Measurements from ENCODE around the gene DNPH1. TPM values are rescaled to one million over a fixed set of nuclear protein-coding genes. Genes with fewer than 3 reads are reported as not detected.

Gene DNPH1
- total and polyA plus RNA-seq, 12 donors, result 33.7 to 229 (median 121) TPM

DNA sequence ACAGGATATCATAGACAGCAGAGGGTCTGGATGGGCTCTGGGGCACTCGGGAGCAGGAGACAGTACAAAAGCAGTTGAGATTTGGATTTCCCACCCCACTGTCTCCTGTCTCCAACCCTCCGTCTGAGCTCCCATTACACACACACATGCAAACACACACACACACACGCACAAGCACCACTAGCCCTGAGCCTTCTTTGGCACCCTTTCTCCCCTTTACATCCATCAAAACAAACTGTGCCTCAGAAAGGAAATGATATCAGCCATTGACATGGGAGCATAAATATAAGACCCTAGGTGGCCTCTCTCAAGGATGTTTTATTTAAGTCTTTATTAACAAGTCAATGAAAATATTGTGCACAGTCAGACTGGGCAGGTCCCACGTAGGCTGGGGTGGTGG lies 31.5 kb upstream of the DNPH1 start:
- 80 to 90% (median 82%) methylated on average over 4 of the region's 4 CpGs for WGBS, 4 donors
- no peak for TF ChIP-seq POLR2A (IDR thresholded peaks at IDR 0.05)
- TF ChIP-seq, protein P1, sequence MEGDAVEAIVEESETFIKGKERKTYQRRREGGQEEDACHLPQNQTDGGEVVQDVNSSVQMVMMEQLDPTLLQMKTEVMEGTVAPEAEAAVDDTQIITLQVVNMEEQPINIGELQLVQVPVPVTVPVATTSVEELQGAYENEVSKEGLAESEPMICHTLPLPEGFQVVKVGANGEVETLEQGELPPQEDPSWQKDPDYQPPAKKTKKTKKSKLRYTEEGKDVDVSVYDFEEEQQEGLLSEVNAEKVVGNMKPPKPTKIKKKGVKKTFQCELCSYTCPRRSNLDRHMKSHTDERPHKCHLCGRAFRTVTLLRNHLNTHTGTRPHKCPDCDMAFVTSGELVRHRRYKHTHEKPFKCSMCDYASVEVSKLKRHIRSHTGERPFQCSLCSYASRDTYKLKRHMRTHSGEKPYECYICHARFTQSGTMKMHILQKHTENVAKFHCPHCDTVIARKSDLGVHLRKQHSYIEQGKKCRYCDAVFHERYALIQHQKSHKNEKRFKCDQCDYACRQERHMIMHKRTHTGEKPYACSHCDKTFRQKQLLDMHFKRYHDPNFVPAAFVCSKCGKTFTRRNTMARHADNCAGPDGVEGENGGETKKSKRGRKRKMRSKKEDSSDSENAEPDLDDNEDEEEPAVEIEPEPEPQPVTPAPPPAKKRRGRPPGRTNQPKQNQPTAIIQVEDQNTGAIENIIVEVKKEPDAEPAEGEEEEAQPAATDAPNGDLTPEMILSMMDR (IDR thresholded peaks at IDR 0.05), result no peak
- H3K36me3 ChIP-seq (replicated peaks in 1 of 2), result no peaks in the 10 kb centered on the region
- no peak overlapping the region for H3K27ac ChIP-seq
- H3K27me3 ChIP-seq, result no peaks in the 10 kb centered on the region
- no peak for DNase-seq
- intact Hi-C loops (cut with DNase I), result no loop called here
- no peaks in the 10 kb centered on the region for H3K4me1 ChIP-seq (replicated peaks in 1 of 2)
- no peak overlapping the region for H3K4me3 ChIP-seq
- no peaks in the 10 kb centered on the region for H3K9me3 ChIP-seq (replicated peaks in 1 of 3)

DNA sequence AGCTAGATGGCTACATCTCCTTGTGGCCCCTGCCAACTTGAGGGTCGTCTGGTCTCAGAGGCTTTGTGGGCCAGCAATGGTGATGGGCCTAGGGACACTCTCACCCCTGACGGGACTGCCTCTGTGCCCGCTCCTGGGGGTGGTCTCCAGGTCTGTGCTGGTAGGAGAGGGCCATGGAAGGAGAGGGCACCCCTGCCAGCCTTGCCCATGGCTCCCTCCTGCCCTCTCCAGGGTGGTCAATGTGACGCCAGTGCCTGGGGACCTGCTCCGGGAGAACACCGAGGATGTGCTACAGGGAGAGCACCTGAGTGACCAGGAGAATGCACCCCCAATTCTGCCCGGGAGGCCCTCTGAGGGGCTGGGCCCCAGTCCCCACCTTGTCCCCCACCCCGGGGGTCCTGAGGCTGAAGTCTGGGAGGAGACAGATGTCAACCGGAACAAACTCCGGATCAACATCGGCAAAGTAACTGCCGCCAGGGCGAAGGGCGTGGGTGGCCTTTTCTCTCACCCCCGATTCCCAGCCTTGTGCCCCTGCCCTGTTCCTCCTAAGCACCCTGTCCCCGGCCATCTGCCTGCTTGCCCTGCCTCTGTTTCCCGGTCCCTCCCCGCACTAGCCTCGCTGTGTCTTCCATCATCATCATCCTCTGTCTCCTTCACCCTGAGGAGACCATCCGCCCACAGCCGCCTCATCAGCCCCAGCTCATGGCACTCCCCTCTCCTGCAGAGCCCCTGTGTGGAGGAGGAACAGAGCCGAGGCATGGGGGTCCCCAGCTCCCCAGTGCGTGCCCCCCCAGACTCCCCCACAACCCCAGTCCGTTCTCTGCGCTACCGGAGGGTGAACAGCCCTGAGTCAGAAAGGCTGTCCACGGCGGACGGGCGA lies 29.8 kb upstream of the DNPH1 start:
- TF ChIP-seq POLR2A (IDR thresholded peaks at IDR 0.05), result no peak
- TF ChIP-seq, protein P1 (IDR thresholded peaks at IDR 0.05), result no peak
- intact Hi-C loops (cut with DNase I), result no loop called here

DNA sequence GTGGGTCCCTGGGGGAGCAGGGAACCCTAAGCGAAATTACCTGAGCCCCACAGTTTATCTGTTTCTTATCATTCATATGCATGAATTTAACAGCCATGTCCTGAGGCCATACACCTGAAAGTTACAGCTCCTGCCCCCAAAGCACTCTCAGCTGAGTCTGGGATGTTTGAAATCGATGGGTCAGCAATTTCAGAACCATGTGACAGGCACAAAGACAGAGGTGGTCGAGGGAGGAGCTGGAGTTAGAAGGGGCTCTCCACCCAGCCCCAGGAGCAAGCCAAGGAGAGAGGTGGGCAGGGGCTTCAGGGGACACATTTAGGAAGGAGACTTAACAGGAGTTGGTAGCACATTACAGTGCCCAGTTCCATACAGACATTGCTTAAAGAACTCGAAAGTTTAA lies 28.9 kb upstream of the DNPH1 start:
- Histone ChIP-seq H3K4me1 (replicated peaks in 1 of 2) (no peaks in the 10 kb centered on the region), H3K27ac (no peak overlapping the region), H3K36me3 (replicated peaks in 1 of 2) (no peaks in the 10 kb centered on the region), H3K4me3 (no peak overlapping the region), H3K9me3 (replicated peaks in 1 of 3) (no peaks in the 10 kb centered on the region), H3K27me3 (no peaks in the 10 kb centered on the region)
- no peak for DNase-seq
- 54 to 69% (median 66%) methylated on average over 4 of the region's 4 CpGs for WGBS, 4 donors
- intact Hi-C loops (cut with DNase I), result no loop called here
- no peak for TF ChIP-seq POLR2A (IDR thresholded peaks at IDR 0.05)
- TF ChIP-seq, protein P1 (IDR thresholded peaks at IDR 0.05), result no peak

More for the DNA sequence above, 29.8 kb upstream of the DNPH1 start:
- Histone ChIP-seq H3K27ac (no peak overlapping the region), H3K4me1 (replicated peaks in 1 of 2) (no peaks in the 10 kb centered on the region), H3K9me3 (replicated peaks in 1 of 3) (no peaks in the 10 kb centered on the region), H3K4me3 (no peak overlapping the region), H3K36me3 (replicated peaks in 1 of 2) (no peaks in the 10 kb centered on the region), H3K27me3 (no peaks in the 10 kb centered on the region)
- DNase-seq, result no peak
- WGBS, 4 donors, result 85 to 92% (median 87%) methylated on average over 24 to 30 of the region's 30 CpGs

DNA sequence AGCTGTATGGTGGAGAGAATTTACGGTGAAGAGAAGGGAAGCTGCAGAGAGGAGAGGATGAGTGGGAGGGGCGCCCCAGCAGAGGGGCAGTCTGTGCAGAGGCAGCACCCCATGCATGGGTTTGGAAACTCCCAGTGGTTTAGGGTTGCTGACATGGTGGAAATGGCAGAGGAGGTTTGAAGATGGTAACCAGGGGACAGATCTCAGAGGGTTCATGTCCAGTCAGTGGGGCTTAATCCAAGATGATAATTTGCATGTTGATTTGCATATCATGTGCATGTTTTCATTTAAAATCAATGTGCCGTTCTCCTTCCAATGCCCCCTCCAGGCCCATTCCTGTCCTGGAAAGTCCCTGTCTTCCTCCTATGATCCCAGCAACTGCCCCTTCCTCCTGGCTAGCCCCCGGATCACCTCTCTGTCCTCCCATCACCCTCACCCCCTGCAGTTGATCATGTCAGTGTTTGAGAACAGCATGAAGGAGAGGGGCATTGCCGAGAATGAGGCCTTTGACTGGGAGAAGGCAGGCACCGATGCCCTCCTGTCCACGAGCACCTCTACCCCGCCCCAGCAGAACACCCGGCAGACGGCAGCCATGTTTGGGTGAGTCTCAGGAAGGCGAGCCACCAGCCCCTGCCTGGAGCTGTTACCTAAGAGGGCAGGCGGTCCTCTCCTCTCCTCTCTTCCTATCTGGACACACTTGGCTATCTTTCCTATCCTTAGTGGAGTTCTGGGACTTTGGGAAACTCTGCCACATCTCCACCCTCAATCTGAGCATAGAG lies 28.3 kb upstream of the DNPH1 start:
- no peak overlapping the region for H3K27ac ChIP-seq
- H3K36me3 ChIP-seq (replicated peaks in 1 of 2), result no peaks in the 10 kb centered on the region
- no peak overlapping the region for H3K4me3 ChIP-seq
- no peaks in the 10 kb centered on the region for H3K4me1 ChIP-seq (replicated peaks in 1 of 2)
- intact Hi-C loops (cut with DNase I), result no loop called here
- no peaks in the 10 kb centered on the region for H3K27me3 ChIP-seq
- WGBS, 4 donors, result 76 to 87% (median 85%) methylated on average over 8 to 12 of the region's 12 CpGs
- no peak for DNase-seq
- TF ChIP-seq POLR2A (IDR thresholded peaks at IDR 0.05), result no peak
- TF ChIP-seq, protein P1 (IDR thresholded peaks at IDR 0.05), result no peak
- H3K9me3 ChIP-seq (replicated peaks in 1 of 3), result no peaks in the 10 kb centered on the region
